ENCODE results near the gene AHSG. TPM values are rescaled to one million over a fixed set of nuclear protein-coding genes. Genes with fewer than 3 reads are reported as not detected.
"Not testable (repeated sequence)": the region's sequence is repeated elsewhere in the genome, so short reads cannot be mapped to it uniquely, and the experiment has no call there.

AHSG gene, protein sequence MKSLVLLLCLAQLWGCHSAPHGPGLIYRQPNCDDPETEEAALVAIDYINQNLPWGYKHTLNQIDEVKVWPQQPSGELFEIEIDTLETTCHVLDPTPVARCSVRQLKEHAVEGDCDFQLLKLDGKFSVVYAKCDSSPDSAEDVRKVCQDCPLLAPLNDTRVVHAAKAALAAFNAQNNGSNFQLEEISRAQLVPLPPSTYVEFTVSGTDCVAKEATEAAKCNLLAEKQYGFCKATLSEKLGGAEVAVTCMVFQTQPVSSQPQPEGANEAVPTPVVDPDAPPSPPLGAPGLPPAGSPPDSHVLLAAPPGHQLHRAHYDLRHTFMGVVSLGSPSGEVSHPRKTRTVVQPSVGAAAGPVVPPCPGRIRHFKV
- not detected in 2 replicates for total RNA-seq

GRCh38 chr3:186612721-186613636 lies at the start of gene AHSG:
Gene AHSG (plus strand): TSS chr3:186613060. CDS start chr3:186613142, 82 bp downstream.
- intact Hi-C loops (cut with micrococcal nuclease), result loop anchor here (10.0 kb wide), 2 partner anchors 358 to 552 kb away; no protein-coding TSS in a partner anchor

DNA sequence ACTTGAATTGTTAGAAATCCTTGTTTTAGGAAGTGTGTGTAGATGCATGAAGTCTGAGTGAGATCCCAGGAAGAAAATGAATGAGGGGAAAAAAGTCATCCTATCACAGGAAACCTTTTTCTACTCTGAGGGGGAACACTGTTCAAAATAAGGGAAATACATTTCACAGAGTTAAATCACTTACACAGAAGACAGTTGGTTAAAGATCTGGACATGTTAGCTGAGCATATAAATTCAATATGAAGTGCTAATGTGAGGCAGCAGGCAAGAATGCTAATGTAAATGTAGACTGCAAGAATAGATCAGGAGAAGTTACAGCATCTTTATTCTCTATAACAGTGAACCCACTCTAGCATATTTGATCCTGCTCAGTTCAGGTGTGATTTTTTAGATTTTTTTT lies 48.3 kb upstream of the AHSG start:
- intact Hi-C loops (cut with micrococcal nuclease), result loop anchor here (10.0 kb wide), 1 partner anchor 460 kb away; no protein-coding TSS in a partner anchor

GRCh38 chr3:186566772-186567071 lies 46.1 kb upstream of the AHSG start:
- intact Hi-C loops (cut with micrococcal nuclease), result loop anchor here (1.0 to 10.0 kb wide), 3 partner anchors 51 to 628 kb away; partner anchors contain the start of gene TRA2B

- intact Hi-C loops (cut with micrococcal nuclease), result loop anchor here (1.0 to 10.0 kb wide), 3 partner anchors 50 to 629 kb away; partner anchors contain the start of gene TRA2B
Measured at GRCh38 chr3:186567072-186567921, 45.6 kb upstream of the AHSG start, which contains the start of gene TBCCD1. Gene TBCCD1 (minus strand): TSS chr3:186567339. CDS start chr3:186564329, 3,010 bp downstream.

GRCh38 chr3:186569361-186569760 lies 43.5 kb upstream of the AHSG start:
- intact Hi-C loops (cut with micrococcal nuclease), result loop anchor here (5.0 to 10.0 kb wide), 2 partner anchors 48 to 455 kb away; no protein-coding TSS in a partner anchor

GRCh38 chr3:186569779-186570095 lies 43.1 kb upstream of the AHSG start:
- intact Hi-C loops (cut with micrococcal nuclease), result loop anchor here (1.0 to 10.0 kb wide), 8 partner anchors 48 to 983 kb away; partner anchors contain the start of genes EIF4A2, RFC4, RPL39L and SENP2

DNA sequence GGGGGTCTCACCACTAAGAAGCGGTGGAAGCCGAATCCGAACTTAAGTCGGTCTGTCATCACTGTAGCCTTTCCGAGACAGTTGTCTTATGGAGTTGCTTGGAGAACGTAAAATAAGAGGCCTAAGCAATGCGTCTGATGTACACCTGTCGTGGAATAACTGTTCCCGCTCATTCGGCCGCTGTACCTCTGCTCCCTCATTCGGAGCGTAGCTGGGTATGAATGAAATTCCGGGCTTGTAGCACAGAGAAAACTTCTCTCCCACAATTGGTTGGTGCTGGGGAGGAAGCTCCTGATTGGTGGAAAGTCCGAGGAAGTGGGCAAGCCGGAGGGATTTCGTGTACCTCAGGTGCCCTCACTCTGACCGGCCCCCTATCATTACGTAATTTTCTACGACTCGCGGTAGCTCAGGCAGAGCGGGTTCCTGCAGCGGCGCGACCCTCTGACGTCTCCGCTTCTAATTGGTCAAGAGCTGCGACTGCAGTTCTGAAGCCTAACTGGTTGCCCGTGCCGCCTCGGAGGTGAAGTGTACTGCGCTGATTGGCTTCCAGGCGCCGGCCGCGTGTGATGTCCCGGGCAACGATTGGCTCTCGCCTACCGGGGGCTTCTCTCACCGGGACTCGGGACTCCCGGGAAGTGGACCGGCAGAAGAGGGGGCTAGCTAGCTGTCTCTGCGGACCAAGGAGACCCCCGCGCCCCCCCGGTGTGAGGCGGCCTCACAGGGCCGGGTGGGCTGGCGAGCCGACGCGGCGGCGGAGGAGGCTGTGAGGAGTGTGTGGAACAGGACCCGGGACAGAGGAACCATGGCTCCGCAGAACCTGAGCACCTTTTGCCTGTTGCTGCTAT lies 42.5 kb upstream of the AHSG start, which contains the start of gene DNAJB11:
Gene DNAJB11 (plus strand): TSS at position 625 of the 845 bp plus-strand sequence. CDS start 178 bp downstream, at position 803.
- intact Hi-C loops (cut with micrococcal nuclease), result loop anchor here (1.0 to 2.0 kb wide), 6 partner anchors 213 to 984 kb away; partner anchors contain the start of genes EIF4A2, RFC4, RPL39L and SENP2

GRCh38 chr3:186570941-186571643 lies 41.8 kb upstream of the AHSG start:
- intact Hi-C loops (cut with micrococcal nuclease), result loop anchor here (1.0 to 2.0 kb wide), 6 partner anchors 212 to 985 kb away; partner anchors contain the start of genes EIF4A2, RFC4, RPL39L and SENP2

DNA sequence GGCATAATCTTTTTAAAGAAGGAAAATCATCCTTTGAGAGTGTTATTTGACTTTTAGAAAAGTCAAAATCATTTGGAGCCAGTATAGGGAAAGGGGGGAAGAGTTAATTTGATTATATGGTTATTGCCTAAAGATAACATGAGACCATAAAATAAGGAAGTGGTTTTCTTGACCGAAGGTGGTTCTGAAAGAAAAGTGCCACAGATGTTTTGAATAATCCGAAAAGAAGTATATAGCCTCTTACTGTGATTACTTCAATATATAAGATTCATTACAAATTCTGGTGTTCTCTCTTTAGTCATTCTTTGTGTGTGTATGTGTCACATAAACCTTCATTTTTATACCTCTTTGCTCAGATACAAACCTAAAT lies 41.2 kb upstream of the AHSG start:
- intact Hi-C loops (cut with micrococcal nuclease), result loop anchor here (2.0 kb wide), 2 partner anchors 255 to 567 kb away; partner anchors contain the start of gene RPL39L

DNA sequence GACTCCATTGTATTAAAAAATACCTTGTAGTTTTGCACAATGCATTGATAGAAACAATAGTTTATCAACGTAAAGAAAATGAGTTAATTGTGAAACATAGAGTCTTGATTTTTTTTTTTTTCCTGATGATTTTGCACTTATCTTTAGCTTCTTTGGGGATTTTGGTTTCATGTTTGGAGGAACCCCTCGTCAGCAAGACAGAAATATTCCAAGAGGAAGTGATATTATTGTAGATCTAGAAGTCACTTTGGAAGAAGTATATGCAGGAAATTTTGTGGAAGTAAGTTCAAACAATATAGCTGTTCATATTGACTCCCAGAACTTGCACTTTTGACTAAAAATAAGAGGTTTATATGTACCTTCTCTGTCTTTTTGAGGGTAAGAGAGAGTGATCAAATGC lies 35.3 kb upstream of the AHSG start:
- intact Hi-C loops (cut with micrococcal nuclease), result no loop called here

- intact Hi-C loops (cut with micrococcal nuclease), result no loop called here
Measured at GRCh38 chr3:186580785-186581184, 32.1 kb upstream of the AHSG start.

DNA sequence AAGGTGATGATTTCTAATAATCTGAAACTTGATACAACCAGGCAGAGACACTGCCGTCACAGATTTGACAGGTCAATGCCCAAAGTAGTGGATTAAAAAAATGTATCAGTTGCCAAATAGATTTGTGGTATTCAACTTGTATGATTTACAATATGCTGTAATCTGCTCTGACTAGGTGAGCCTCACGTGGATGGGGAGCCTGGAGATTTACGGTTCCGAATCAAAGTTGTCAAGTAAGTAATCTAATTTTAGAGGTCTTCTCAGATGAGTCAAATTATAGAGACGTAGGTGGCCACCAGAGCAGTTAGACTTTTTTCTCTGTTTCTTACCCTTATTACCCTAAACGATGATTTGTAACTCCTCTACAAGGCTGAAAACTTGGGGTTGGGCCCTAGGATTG lies 30.3 kb upstream of the AHSG start:
- intact Hi-C loops (cut with micrococcal nuclease), result no loop called here

DNA sequence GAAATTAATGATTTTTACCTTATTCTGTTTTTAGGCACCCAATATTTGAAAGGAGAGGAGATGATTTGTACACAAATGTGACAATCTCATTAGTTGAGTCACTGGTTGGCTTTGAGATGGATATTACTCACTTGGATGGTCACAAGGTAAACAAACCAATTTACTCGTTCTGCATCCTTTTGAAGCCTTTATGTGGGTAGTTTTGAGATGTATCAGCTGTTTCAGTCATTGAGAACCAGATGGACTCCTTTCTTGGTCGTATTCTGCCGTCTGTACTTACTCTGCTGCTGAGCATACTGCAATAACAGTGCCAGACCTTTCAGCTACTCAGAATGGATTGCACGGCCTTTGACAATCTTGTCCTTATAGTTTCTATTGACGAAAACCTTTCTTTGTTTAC lies 29.0 kb upstream of the AHSG start:
- intact Hi-C loops (cut with micrococcal nuclease), result no loop called here

GRCh38 chr3:186586245-186586644 lies 26.6 kb upstream of the AHSG start:
- intact Hi-C loops (cut with micrococcal nuclease), result not testable (repeated sequence)

- intact Hi-C loops (cut with micrococcal nuclease), result no loop called here
Measured at GRCh38 chr3:186587183-186587582, 25.7 kb upstream of the AHSG start.

DNA sequence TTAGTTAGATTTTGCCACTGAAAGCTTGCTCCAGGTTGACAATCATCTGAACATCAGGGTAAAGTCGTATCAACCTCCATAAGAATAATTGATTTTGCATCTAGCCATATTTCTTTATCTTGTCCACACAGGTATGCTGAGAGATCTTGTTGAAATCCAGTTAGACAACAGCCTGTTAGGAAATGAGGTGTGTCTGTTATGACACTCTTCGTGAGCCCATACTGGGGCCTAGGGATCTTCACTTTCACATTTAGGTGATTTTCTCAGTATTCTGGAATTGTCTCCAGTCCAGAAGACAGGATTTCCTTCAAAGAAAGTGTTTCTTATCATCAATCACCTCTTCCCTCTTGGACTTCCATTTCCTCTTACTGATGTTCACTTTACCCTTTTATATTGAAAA lies 24.2 kb upstream of the AHSG start:
- intact Hi-C loops (cut with micrococcal nuclease), result no loop called here

- intact Hi-C loops (cut with micrococcal nuclease), result no loop called here
Measured at GRCh38 chr3:186589121-186589520, 23.7 kb upstream of the AHSG start.

GRCh38 chr3:186589856-186590579 lies 22.8 kb upstream of the AHSG start:
- intact Hi-C loops (cut with micrococcal nuclease), result no loop called here
